ENCODE measurements around the gene FAM161B.
"Not testable (repeated sequence)": the region's sequence is repeated elsewhere in the genome, so short reads cannot be mapped to it uniquely, and the experiment has no call there.

Gene FAM161B

GRCh38 chr14:73942180-73942579 lies 7.7 kb downstream of the FAM161B start:
- DNase-seq: no peak

GRCh38 chr14:73937012-73937411 lies 12.9 kb downstream of the FAM161B start:
- DNase-seq: no peak

GRCh38 chr14:73936548-73936947 lies 13.3 kb downstream of the FAM161B start:
- DNase-seq: no peak

GRCh38 chr14:73935666-73936065 lies 14.2 kb downstream of the FAM161B start:
- peak; percentile 13 for DNase-seq

- no peak for DNase-seq
Observed at GRCh38 chr14:73924337-73924736, 25.6 kb downstream of the FAM161B start.

GRCh38 chr14:73919457-73919856 lies 30.4 kb downstream of the FAM161B start:
- not testable (repeated sequence) for DNase-seq

- DNase-seq: no peak
Observed at GRCh38 chr14:73916324-73916723, 33.6 kb downstream of the FAM161B start.

GRCh38 chr14:73913256-73913655 lies 36.6 kb downstream of the FAM161B start:
- DNase-seq: no peak

GRCh38 chr14:73909681-73910080 lies 40.2 kb downstream of the FAM161B start:
- no peak for DNase-seq

- no peak for DNase-seq
Observed at GRCh38 chr14:73903028-73903427, 46.9 kb downstream of the FAM161B start.

- no peak for DNase-seq
Observed at GRCh38 chr14:73896521-73896920, 53.4 kb downstream of the FAM161B start.

GRCh38 chr14:73895939-73896338 lies 54.0 kb downstream of the FAM161B start:
- DNase-seq: no peak

GRCh38 chr14:73894180-73894687 lies 55.7 kb downstream of the FAM161B start:
- not testable (repeated sequence) for DNase-seq

- DNase-seq: no peak
Observed at GRCh38 chr14:73889376-73889775, 60.5 kb downstream of the FAM161B start.

- DNase-seq: no peak
Observed at GRCh38 chr14:73888971-73889370, 60.9 kb downstream of the FAM161B start.

- no peak for DNase-seq
Observed at GRCh38 chr14:73888460-73888725, 61.5 kb downstream of the FAM161B start.

GRCh38 chr14:73887694-73888459 lies 62.0 kb downstream of the FAM161B start:
- DNase-seq: no peak

GRCh38 chr14:73887318-73887616 lies 62.6 kb downstream of the FAM161B start:
- no peak for DNase-seq

GRCh38 chr14:73886449-73887317 lies 63.2 kb downstream of the FAM161B start, which contains the start of gene ZNF410:
Gene ZNF410 (plus strand): TSS chr14:73886859. CDS start chr14:73892176, 5,317 bp downstream.
- peak; percentile 91 for DNase-seq

GRCh38 chr14:73884438-73885190 lies 65.3 kb downstream of the FAM161B start:
- no peak for DNase-seq
